Activated CD8-positive, alpha-beta T cell treated with anti-CD3 and anti-CD28 coated beads for 36 hours (primary cell): ENCODE results near the gene TOR1AIP2. TPM values are rescaled to one million over a fixed set of nuclear protein-coding genes. Genes with fewer than 3 reads are reported as not detected.
A peak's percentile ranks its signal among the peaks of the same experiment; 100 is the strongest.
"Not testable (repeated sequence)": the region's sequence is repeated elsewhere in the genome, so short reads cannot be mapped to it uniquely, and the experiment has no call there.

ENCODE experiments used
- ATAC-seq: fragments of 200-7000 bp; cut with Tn5 transposase; one replicate; pipeline ENCODE4 v1.10.0; 2021; ENCODE audit warnings: mild to moderate bottlenecking, moderate library complexity
- CTCF ChIA-PET: fragments of 350-600 bp; sonication (Branson Sonifier 250); formaldehyde crosslinking; loops from one replicate; lab custom pipeline; 2021; ENCODE audit warnings: antibody characterized with exemption; lab: Charles Lee
- POLR2A ChIA-PET: fragments of 350-600 bp; sonication (Branson Sonifier 250); formaldehyde crosslinking; loops from one replicate; lab custom pipeline; 2021; ENCODE audit warnings: antibody characterized with exemption; lab: Charles Lee
- DNase-seq: peaks from one replicate; pipeline ENCODE4 v3.0.0-alpha.2; 2020
- H3K27ac Mint-ChIP-seq: one replicate; pipeline ENCODE4 v1.8.0; 2021; ENCODE audit warnings: mild to moderate bottlenecking, mixed read lengths
- H3K27me3 Mint-ChIP-seq: one replicate; pipeline ENCODE4 v1.8.0; 2021; ENCODE audit warnings: mixed read lengths
- H3K36me3 Mint-ChIP-seq: one replicate; pipeline ENCODE4 v1.8.0; 2021; ENCODE audit warnings: low read depth, mixed read lengths
- H3K4me1 Mint-ChIP-seq: one replicate; pipeline ENCODE4 v1.8.0; 2021; ENCODE audit warnings: low read depth, mixed read lengths
- H3K4me3 Mint-ChIP-seq: one replicate; pipeline ENCODE4 v1.8.0; 2021; ENCODE audit warnings: mild to moderate bottlenecking, moderate library complexity, mixed read lengths
- H3K9me3 Mint-ChIP-seq: one replicate; pipeline ENCODE4 v1.8.0; 2021; ENCODE audit warnings: mixed read lengths
- intact Hi-C: fragments of 100-400 bp; cut with micrococcal nuclease; formaldehyde crosslinking; loops from one replicate; pipeline ENCODE4 v1.10.0; 2022
- total RNA-seq, 2 experiments: library from RNA; stranded (reverse); gene quantifications; one replicate each; pipeline ENCODE4 v1.2.3, GENCODE V29; 2021
- TF ChIP-seq, protein P1 (sequence below): fragments of 200-600 bp; IDR thresholded peaks from one replicate; pipeline ENCODE4 v1.8.0; 2022; ENCODE audit warnings: antibody characterized with exemption, mild to moderate bottlenecking

Gene TOR1AIP2
- total RNA-seq, 2 experiments from 2014 or later = 39.5 to 45.1 TPM

DNA sequence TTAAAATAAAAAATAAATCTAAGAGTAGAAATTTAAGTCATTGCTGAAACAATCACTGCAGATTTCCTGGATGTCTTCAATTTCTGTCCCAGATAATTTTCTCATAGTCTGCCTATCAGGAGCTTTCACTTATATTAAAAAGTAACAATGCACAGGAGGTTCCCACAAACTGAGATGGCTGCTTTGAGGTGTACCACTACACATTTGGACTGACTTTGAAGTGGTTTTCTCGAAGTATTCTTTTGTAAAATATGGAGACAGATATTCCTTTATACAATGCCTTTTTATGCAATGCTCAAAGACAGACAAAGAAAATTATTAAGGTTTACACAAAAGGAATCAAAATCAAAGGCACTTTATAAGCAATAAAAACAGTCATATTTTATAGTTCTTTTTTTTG, 24.5 kb downstream of the TOR1AIP2 start:
- POLR2A ChIA-PET = no interaction called here
- no peak overlapping the region for H3K27ac Mint-ChIP-seq
- ATAC-seq (no peak), DNase-seq (no peak)
- intact Hi-C loops = no loop called here
- TF ChIP-seq, protein P1, sequence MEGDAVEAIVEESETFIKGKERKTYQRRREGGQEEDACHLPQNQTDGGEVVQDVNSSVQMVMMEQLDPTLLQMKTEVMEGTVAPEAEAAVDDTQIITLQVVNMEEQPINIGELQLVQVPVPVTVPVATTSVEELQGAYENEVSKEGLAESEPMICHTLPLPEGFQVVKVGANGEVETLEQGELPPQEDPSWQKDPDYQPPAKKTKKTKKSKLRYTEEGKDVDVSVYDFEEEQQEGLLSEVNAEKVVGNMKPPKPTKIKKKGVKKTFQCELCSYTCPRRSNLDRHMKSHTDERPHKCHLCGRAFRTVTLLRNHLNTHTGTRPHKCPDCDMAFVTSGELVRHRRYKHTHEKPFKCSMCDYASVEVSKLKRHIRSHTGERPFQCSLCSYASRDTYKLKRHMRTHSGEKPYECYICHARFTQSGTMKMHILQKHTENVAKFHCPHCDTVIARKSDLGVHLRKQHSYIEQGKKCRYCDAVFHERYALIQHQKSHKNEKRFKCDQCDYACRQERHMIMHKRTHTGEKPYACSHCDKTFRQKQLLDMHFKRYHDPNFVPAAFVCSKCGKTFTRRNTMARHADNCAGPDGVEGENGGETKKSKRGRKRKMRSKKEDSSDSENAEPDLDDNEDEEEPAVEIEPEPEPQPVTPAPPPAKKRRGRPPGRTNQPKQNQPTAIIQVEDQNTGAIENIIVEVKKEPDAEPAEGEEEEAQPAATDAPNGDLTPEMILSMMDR = no peak
- H3K36me3 Mint-ChIP-seq = peaks cover 23% of the 10 kb centered on the region
- CTCF ChIA-PET = interaction anchor here (0.8 to 2.1 kb wide), 6 partner anchors 8 to 326 kb away, joined by 3 to 12 read pairs (median 6); no protein-coding TSS in a partner anchor
- H3K4me1 Mint-ChIP-seq = peaks cover 2% of the 10 kb centered on the region
- H3K27me3 Mint-ChIP-seq = no peaks in the 10 kb centered on the region
- no peaks in the 10 kb centered on the region for H3K9me3 Mint-ChIP-seq
- no peak overlapping the region for H3K4me3 Mint-ChIP-seq

DNA sequence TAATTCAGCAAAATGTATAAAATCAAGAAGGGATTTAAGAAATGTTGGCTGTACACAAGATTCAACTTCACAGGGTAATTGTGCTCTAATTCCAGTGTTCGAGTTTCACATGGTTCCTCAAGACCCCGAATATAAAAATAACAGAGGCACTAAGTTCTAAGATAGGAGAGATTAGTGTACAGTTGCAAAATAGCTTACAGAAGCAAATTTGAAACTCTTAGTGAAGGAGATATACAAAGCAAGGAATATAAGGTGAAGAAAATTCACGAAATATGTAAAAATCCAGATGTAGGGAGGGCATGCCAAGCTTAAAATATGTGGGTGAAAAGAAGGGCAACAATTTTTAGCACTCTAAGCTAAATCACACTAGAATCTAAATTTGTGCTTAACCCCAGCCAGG, 29.4 kb downstream of the TOR1AIP2 start:
- intact Hi-C loops = no loop called here
- ChIA-PET CTCF (interaction anchor here (1.3 kb wide), 1 partner anchor 38 kb away, joined by 3 read pairs; no protein-coding TSS in a partner anchor), POLR2A (no interaction called here)
- DNase-seq (no peak), ATAC-seq (no peak)
- Mint-ChIP-seq H3K9me3 (no peaks in the 10 kb centered on the region), H3K36me3 (peaks cover 31% of the 10 kb centered on the region), H3K4me1 (peaks cover 6% of the 10 kb centered on the region), H3K27me3 (no peaks in the 10 kb centered on the region), H3K27ac (no peak overlapping the region), H3K4me3 (no peak overlapping the region)
- TF ChIP-seq, protein P1 = no peak

DNA sequence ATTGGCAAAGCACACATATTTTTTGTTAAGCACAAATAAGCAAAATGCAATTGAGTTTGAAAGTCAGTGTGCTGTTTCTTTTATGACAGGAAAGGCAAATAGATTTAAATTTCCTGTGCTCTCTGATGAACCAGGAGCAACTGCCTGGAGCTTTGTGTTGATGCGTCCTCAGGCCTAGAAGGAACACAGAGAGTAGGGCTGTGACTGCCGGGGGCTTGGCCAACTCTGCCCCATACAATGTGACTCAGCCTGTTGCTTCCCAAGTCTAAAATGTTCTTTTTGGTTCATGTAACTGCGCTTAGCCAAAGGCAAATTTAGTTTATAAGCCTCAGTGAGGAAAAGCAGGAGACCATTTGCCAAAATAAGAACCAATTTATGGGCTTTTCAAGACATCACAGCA, 37.5 kb downstream of the TOR1AIP2 start:
- CTCF ChIA-PET = interaction anchor here (0.6 to 2.8 kb wide), 2 partner anchors 25 to 31 kb away, joined by 3 to 13 read pairs; no protein-coding TSS in a partner anchor
- no peak for ATAC-seq
- TF ChIP-seq, protein P1 = no peak

DNA sequence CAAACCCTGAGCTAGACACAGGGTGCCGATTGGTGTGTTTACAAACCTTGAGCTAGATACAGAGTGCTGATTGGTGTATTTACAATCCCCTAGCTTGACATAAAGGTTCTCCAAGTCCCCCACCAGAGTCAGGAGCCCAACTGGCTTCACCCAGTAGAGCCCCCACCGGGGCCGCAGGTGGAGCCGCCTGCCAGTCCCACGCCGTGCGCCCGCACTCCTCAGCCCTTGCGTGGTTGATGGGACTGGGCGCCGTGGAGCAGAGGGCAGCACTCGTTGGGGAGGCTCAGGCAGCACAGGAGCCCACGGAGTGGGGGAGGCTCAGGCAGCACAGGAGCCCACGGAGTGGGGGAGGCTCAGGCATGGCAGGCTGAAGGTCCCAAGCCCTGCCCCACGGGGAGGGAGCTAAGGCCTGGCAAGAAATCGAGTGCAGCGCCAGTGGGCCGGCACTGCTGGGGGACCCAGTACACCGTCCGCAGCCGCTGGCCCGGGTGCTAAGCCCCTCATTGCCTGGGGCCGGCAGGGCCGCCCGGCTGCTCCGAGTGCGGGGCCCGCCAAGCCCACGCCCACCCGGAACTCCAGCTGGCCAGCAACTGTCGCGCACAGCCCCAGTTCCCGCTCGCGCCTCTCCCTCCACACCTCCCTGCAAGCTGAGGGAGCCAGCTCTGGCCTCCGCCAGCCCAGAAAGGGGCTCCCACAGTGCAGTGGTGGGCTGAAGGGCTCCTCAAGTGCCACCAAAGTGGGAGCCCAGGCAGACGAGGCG, 40.7 kb downstream of the TOR1AIP2 start:
- H3K4me3 Mint-ChIP-seq, H3K36me3 Mint-ChIP-seq, H3K27ac Mint-ChIP-seq, ATAC-seq, DNase-seq, H3K27me3 Mint-ChIP-seq, POLR2A ChIA-PET, intact Hi-C loops, H3K9me3 Mint-ChIP-seq: not testable (repeated sequence)
- CTCF ChIA-PET = interaction anchor here (0.6 to 1.9 kb wide), 3 partner anchors 18 to 27 kb away, joined by 3 to 10 read pairs (median 4); no protein-coding TSS in a partner anchor
- peaks cover 11% of the 10 kb centered on the region for H3K4me1 Mint-ChIP-seq

More for the DNA sequence above, 37.5 kb downstream of the TOR1AIP2 start:
- Mint-ChIP-seq H3K36me3 (peaks cover 3% of the 10 kb centered on the region), H3K4me3 (no peak overlapping the region), H3K27me3 (no peaks in the 10 kb centered on the region), H3K27ac (no peak overlapping the region), H3K9me3 (no peaks in the 10 kb centered on the region), H3K4me1 (peaks cover 2% of the 10 kb centered on the region)
- no peak for DNase-seq
- intact Hi-C loops = no loop called here
- POLR2A ChIA-PET = interaction anchor here (0.6 kb wide), 1 partner anchor 484 kb away, joined by 3 read pairs; no protein-coding TSS in a partner anchor

DNA sequence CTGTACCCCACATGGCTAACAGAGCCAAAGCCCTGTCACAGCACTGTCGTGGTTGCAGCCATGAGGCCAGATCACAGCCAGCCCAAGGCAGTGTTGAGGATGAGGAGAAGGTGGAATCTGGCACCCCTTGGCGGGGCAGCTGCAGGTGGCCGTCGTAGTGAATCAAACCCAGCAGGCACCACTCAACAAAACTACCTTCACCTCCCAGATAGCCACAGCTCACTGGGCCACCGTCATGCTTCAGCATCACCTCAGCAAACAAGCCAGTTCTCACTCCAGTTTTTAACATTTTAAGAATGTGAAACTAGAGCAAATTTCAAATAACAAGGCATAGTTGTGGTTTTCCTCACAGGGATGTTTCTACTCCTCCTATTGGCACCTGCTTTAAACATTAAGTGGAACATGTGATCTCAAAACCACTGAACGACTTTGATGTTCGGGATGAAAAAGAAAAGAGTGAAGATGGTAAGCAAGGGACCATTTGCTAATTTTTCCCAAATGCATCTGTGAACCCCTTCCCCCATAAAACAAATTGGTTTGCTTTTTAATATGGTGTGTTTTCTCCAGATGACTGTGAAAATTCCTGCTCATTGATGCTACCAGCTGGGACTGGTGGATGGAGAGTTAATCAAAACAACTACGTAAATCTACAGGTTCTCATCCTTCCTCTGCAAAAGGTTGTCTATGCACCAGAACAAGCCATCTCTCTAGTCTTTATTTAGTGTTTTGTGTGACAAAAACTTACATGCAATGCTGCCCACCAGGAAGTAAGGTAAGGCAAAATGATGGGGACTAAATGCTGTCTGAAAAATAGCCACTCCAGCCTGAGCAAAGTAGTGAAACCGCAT, 45.5 kb downstream of the TOR1AIP2 start:
- CTCF ChIA-PET = interaction anchor here (0.6 to 4.2 kb wide), 6 partner anchors 14 to 238 kb away, joined by 3 to 28 read pairs (median 3); no protein-coding TSS in a partner anchor
- Mint-ChIP-seq H3K4me3 (no peak overlapping the region), H3K9me3 (no peaks in the 10 kb centered on the region), H3K27me3 (no peaks in the 10 kb centered on the region), H3K27ac (peak overlapping the region; percentile 11), H3K4me1 (peaks cover 24% of the 10 kb centered on the region), H3K36me3 (no peaks in the 10 kb centered on the region)
- TF ChIP-seq, protein P1 = no peak
- DNase-seq (peak; percentile 20), ATAC-seq (peak; percentile 58)
- POLR2A ChIA-PET = interaction anchor here (1.2 kb wide), 1 partner anchor 19 kb away, joined by 3 read pairs; no protein-coding TSS in a partner anchor
- intact Hi-C loops = no loop called here
